Upper lobe of right lung (tissue), 1 donor: ENCODE measurements around the gene RSBN1. TPM values are rescaled to one million over a fixed set of nuclear protein-coding genes. Genes with fewer than 3 reads are reported as not detected.

Source experiments
- ATAC-seq: fragments of 200-7000 bp; cut with Tn5 transposase; one replicate; pipeline ENCODE4 v1.9.1; 2020; ENCODE audit warnings: mild to moderate bottlenecking, moderate library complexity
- DNase-seq: peaks from one replicate; pipeline ENCODE4 v3.0.0-alpha.2; 2020
- H3K27ac ChIP-seq: fragments of 200-600 bp; one replicate; pipeline ENCODE4 v1.8.0; 2022
- H3K27me3 ChIP-seq: fragments of 200-600 bp; one replicate; pipeline ENCODE4 v1.8.0; 2022; ENCODE audit warnings: mild to moderate bottlenecking
- H3K36me3 ChIP-seq: fragments of 200-600 bp; one replicate; pipeline ENCODE4 v1.8.0; 2022
- H3K4me1 ChIP-seq: fragments of 200-600 bp; one replicate; pipeline ENCODE4 v1.8.0; 2022
- H3K4me3 ChIP-seq: fragments of 200-600 bp; one replicate; pipeline ENCODE4 v1.8.0; 2022; ENCODE audit warnings: mild to moderate bottlenecking
- H3K9me3 ChIP-seq: fragments of 200-600 bp; one replicate; pipeline ENCODE4 v1.8.0; 2022
- intact Hi-C: fragments of 100-400 bp; cut with DNase I; formaldehyde crosslinking; loops from one replicate; pipeline ENCODE4 v1.11.0; 2022
- total RNA-seq: library from RNA; stranded (reverse); fragmentation: NEBNext Ultra II Directional; extraction: Animal tissue kit (Norgen Biotek cat#: 25700); gene quantifications from one replicate; pipeline ENCODE4 v1.2.1, GENCODE V29; 2021
- TF ChIP-seq, protein P1 (sequence below): fragments of 200-600 bp; IDR thresholded peaks from one replicate; pipeline ENCODE4 v1.8.0; 2022; ENCODE audit warnings: antibody characterized with exemption
- donor health status: DM: no; HTN: yes; CAD: no; lungs with severe emphysema.

Gene RSBN1
- total RNA-seq, 1 donor from 2014 or later = 23.2 TPM

DNA sequence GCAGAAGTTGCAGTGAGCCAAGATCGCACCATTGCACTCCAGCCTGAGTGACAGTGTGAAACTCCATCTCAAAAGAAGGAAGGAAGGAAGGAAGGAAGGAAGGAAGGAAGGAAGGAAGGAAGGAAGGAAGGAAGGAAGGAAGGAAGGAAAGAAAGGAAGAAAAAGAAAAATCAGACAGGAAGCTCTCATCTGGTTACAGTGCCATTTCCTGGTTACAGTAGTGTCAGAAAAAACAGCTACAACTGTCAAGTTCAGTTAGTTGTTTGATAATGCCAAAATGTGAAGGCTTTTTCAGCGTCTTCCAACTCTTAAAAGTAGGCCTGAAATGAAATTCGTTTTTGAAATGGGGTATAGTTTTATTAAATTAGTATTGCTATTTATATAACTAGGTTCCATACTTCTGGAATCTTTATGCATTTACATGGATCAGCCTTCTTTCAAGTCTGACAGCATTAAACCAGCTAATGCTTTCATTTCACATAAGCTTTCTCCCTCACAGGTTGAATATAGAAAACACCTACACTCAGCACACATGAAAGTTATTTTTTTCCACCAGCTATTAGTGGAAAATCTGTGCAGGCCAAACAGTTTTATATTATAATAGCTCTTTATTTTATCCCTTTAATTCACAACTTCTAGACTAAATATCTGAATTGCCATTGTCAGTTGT lies 38.0 kb upstream of the RSBN1 start:
- ATAC-seq (no peak), DNase-seq (no peak)
- TF ChIP-seq, protein P1, sequence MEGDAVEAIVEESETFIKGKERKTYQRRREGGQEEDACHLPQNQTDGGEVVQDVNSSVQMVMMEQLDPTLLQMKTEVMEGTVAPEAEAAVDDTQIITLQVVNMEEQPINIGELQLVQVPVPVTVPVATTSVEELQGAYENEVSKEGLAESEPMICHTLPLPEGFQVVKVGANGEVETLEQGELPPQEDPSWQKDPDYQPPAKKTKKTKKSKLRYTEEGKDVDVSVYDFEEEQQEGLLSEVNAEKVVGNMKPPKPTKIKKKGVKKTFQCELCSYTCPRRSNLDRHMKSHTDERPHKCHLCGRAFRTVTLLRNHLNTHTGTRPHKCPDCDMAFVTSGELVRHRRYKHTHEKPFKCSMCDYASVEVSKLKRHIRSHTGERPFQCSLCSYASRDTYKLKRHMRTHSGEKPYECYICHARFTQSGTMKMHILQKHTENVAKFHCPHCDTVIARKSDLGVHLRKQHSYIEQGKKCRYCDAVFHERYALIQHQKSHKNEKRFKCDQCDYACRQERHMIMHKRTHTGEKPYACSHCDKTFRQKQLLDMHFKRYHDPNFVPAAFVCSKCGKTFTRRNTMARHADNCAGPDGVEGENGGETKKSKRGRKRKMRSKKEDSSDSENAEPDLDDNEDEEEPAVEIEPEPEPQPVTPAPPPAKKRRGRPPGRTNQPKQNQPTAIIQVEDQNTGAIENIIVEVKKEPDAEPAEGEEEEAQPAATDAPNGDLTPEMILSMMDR = no peak
- no peak overlapping the region for H3K4me3 ChIP-seq
- no peaks in the 10 kb centered on the region for H3K27me3 ChIP-seq
- no peaks in the 10 kb centered on the region for H3K36me3 ChIP-seq
- no peaks in the 10 kb centered on the region for H3K9me3 ChIP-seq
- intact Hi-C loops = no loop called here
- no peaks in the 10 kb centered on the region for H3K4me1 ChIP-seq
- no peak overlapping the region for H3K27ac ChIP-seq

DNA sequence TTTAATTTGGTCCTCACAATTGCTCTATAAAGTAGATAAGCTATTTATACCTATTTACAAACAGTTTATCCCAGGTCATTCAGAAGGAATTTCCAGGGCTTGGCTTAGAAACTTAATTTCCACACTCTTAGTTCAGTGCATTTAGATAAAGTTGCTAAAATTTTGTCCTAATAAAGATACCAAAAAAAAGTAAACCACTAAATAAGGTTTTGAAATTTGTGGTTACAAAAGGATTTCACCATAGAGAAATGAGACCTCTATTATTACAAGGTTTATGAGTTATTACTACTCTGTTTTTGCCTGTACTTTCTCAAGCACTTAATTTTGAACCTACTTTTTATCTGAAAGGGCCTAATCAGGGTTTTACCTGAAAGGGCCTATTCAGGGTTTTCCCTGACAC lies 36.8 kb upstream of the RSBN1 start:
- Histone ChIP-seq H3K36me3 (no peaks in the 10 kb centered on the region), H3K4me3 (no peak overlapping the region), H3K4me1 (no peaks in the 10 kb centered on the region), H3K27me3 (no peaks in the 10 kb centered on the region), H3K27ac (no peak overlapping the region), H3K9me3 (no peaks in the 10 kb centered on the region)
- ATAC-seq (no peak), DNase-seq (no peak)
- TF ChIP-seq, protein P1 = no peak
- intact Hi-C loops = no loop called here

DNA sequence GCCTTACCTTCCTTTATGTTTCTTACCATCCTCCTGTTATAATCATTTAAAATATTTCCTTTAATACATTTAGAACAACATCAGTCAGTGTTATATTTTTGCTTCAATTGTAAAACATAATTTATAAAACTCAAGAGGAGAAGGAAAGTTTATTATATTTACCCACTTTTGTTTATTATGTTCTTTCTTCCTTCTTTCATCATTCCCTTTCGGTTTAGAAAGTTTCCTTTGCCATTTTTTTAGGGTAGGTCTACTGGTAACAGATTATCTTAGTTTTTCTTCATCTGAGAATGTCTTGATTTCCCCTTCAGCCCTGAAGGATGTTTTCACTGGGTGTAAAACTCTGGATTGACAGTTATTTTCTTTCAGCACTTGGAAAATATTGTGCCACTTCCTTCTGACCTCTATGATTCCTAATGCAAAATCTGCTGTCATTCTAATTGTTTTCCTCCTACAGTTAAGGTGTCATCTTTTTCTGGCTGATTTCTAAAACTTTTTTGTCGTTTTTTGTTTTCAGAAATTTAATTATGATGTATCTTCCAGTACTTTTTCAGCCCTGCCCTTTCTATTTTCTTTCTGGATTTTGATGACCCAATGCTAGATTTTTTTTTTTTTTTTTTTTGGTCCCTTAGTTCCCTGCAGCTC lies 34.2 kb upstream of the RSBN1 start:
- intact Hi-C loops = no loop called here
- TF ChIP-seq, protein P1 = no peak

DNA sequence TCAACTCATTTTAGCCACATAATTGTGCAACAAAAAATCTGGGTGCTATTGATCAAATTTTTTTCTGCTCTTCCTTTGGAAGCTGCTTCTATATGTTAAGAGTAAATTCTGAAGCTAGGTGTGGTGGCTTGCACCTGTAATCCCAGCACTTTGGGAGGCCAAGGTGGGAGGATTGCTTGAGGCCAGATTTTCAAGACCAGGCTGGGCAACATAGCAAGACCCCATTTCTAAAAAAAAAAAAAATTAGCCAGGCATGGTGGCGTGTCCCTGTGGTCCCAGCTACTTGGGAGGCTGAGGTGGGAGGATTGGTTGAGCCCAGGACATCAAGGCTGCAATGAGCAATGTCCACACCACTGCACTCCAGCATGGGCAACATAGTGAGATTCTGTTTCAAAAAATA lies 24.3 kb upstream of the RSBN1 start:
- Histone ChIP-seq H3K9me3 (no peaks in the 10 kb centered on the region), H3K36me3 (no peaks in the 10 kb centered on the region), H3K4me3 (no peak overlapping the region), H3K27ac (no peak overlapping the region), H3K27me3 (no peaks in the 10 kb centered on the region), H3K4me1 (no peaks in the 10 kb centered on the region)
- no peak for DNase-seq
- no peak for ATAC-seq
- TF ChIP-seq, protein P1 = no peak
- intact Hi-C loops = loop anchor here (10.0 kb wide), 1 partner anchor 58 kb away; no protein-coding TSS in a partner anchor

More for the DNA sequence above, 34.2 kb upstream of the RSBN1 start:
- ATAC-seq (no peak), DNase-seq (no peak)
- Histone ChIP-seq H3K36me3 (no peaks in the 10 kb centered on the region), H3K9me3 (no peaks in the 10 kb centered on the region), H3K27ac (no peak overlapping the region), H3K27me3 (no peaks in the 10 kb centered on the region), H3K4me3 (no peak overlapping the region), H3K4me1 (no peaks in the 10 kb centered on the region)

DNA sequence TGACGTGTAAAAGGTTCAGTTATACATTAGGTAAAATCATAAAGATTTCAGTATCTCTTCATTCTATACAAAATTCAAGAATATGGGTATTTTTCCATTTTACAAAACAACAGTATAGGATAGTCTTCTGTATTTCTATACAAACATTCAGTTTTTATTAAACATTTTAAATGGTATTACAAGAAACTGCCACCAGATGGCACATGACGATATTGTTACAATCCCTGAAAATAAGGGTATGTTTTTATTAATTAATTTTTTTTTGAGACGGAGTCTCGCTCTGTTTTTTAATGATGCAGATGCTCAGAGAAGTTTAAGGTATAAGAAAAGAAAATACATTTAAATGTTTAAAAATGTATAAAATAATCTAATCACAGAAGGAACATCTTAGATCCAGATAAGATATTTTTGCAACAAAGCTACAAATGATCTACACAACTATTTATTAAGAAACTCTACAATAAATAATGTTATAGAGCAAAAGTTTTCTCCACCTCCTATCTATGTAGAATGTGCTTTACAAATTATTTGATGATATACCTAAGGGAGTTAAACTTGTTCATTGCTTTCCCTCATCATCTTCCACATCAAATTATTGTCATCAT lies 23.5 kb upstream of the RSBN1 start:
- DNase-seq (no peak), ATAC-seq (peak; percentile 61)
- Histone ChIP-seq H3K4me1 (no peaks in the 10 kb centered on the region), H3K36me3 (no peaks in the 10 kb centered on the region), H3K27me3 (no peaks in the 10 kb centered on the region), H3K27ac (no peak overlapping the region), H3K9me3 (no peaks in the 10 kb centered on the region), H3K4me3 (no peak overlapping the region)
- TF ChIP-seq, protein P1 = peak; percentile 66
- intact Hi-C loops = loop anchor here (10.0 kb wide), 1 partner anchor 59 kb away; no protein-coding TSS in a partner anchor
